HG03175 (cell line): ENCODE results near the gene HK3.

Source experiments
- ATAC-seq: cut with Tn5 transposase; IDR thresholded peaks from one replicate; pipeline ENCODE4 v1.9.1; 2021; ENCODE audit warnings: mild to moderate bottlenecking, moderate library complexity; ENCODE audit not compliant: unreplicated experiment

HK3 gene

DNA sequence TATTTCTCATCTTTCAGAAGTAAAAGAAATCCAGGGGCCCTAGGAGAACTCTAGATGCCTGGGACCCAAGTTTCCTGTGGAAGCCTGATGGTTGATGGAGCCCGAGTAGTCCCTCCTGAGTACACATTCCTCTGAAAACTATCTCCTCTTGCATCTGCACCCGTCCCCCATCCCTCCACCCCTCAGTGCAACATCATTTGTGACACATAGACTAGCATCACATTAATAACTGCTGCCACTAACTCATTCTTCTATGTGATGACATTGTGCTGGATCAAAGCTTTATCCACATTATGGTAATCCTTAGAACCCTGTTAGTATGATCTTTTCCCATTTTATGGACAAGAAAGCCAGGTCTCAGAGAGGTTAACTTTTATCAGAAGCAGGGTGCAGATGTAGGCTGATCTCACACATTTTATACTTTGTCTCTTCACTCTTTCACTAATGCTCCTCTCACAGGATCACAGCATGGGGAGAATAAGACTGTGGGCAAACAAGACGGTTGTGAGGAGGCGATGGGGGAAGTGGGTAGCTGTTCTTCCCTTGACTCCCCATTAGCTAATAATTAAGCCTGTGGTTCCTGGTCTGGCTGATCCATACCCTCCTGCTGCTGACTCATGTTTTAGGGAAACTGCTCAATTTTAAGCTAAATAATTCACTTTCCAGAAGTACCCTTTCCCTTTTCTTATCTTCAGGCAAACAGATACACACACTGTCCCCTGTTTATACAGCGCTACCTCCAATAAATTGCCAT lies 3.9 kb upstream of the HK3 start:
- ATAC-seq: no peak

- ATAC-seq: no peak
Observed at GRCh38 chr5:176902102-176902814, 3.1 kb upstream of the HK3 start.

GRCh38 chr5:176901260-176902101 lies 2.3 kb upstream of the HK3 start:
- no peak for ATAC-seq

DNA sequence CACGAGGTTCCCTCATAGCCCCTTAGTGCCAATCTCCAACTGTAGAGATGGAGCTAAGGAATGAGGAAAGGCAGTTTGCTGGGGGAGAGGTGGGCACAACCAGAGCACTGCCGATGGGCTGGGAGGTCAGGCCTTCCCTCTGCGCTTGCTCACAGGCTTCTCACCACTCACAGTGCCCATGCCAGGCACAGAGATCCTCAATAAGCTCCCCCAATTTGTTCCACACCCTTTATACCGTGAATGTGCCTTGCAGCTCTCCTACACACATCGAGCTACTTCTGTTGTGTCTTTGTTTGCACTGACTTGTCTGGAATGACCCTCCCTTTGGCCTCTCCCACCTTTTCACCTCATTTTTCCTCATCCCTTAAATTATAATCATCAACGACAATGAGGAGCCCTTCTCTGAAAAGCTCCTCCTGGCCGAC lies 1.6 kb upstream of the HK3 start:
- ATAC-seq: no peak

DNA sequence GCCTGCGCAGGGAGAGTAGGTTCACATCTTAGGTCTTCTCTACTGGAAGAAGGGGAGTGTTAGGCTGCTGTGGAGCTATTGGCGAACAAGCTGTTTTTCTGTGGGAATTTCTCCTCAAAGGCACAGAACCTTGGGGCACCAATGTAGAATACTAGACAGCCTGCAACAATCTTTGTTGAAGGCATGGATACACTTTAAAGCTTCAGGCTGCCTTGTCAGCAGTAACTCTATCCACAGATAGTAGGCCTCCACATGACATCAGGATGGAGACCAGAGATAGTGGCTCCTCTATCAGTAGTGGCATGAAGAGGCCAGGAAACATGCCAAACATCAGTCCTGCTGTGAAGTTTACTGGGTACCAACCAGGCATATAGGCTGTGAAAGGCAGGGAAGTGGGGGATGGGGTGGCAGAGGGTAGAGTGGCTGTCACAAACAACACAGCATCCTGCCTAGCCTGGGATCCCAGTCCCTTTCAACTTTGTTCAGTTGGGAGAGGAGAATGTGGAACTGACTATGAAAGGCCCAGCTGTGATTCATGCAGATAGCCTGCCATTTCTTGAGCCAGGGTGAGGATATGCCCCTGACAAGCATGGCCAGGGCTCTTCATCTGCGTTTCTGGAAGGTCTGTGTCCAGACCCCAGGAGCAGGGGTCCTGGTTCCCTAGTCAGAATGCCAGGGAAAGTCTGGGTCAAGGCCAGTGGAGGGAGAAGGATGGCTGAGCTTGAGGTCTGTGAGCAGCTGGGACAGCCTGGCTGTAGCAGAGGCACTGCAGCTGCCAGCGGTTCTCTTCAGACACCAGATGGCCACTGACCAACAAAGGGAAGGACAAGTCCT lies 1.0 kb upstream of the HK3 start:
- ATAC-seq: no peak

DNA sequence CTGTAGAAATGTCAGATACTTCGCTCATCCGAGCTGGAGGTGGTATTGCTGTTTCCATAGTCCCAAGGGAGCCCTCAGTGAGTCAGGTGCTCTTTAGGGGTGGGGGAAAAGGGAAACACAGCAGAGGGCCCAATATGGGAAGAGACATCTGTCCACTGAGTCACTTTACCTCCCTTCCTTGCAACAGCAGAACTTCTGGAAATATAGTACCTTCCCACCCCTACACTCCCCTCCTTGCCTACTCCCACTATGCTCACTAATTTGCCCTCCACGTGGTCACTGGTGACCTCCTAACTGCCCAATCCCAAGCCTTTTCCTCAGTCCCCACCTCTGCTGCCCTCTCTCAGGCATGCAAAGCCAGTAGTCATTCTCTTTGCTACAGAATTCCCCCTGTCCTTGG lies 1.9 kb downstream of the HK3 start:
- no peak for ATAC-seq

GRCh38 chr5:176895831-176896230 lies 3.3 kb downstream of the HK3 start:
- ATAC-seq: no peak

DNA sequence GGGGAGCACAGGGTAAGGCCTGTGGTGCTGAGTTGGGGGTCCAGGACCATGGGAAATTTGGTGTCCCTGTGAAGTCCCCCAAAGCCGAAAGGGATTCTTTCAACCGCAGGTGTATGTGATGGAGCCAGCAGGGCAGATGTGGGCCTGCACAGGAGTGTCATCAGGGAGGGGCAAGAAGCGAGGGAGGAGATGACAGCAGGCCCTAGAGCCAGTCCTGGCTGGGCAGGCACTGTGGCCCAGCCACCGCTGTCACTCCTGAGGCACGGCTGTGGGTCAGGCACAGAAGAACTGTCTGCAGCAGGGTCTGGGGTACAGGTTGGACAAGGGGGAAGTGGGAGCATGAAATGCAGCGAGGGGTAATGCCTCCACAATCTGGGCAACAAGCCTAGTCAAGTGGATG lies 4.8 kb downstream of the HK3 start:
- no peak for ATAC-seq

GRCh38 chr5:176892663-176893062 lies 6.5 kb downstream of the HK3 start:
- no peak for ATAC-seq

- ATAC-seq: no peak
Observed at GRCh38 chr5:176891331-176891958, 7.7 kb downstream of the HK3 start.

DNA sequence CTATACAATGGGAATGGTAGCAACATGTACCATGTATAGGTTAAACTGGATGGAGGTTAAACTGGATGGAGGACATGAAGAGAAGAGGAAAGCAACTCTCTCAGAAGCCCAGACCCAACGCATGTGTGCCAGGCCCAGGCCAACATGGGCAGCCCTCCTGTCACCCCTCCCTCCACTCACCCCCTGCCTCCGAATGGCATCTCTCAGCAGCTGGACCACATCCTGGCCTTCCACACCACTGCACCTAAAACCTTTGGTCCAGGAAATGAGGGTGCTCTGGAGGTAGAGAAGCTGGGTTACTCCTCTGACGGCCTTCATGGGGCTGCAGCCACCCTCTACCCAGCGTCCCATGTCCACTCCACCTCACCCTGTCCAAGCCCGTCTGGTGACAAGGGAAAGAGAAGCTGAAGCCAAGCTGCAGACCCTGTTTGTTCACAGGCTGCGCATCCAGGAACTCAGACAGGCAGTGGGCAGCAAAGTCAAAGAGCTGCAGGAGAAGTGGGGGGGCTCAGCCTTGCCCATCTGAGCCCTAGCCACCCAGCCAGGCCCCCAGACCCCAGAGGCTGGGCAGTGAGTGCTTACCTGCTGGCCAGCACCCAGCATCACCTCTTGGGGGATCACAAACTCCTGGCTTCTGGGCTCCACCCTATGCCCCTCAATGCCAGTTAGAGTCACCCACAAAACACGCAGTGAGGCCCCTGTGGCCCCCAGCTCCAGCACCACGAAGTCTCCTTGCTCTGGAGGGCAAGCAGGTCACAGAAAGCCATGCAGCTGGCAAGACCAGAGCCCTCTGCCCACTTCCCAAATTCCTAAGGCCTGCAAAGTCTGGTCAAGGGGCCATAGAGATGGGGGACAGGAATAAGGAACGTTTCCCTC lies 8.5 kb downstream of the HK3 start:
- ATAC-seq: no peak

DNA sequence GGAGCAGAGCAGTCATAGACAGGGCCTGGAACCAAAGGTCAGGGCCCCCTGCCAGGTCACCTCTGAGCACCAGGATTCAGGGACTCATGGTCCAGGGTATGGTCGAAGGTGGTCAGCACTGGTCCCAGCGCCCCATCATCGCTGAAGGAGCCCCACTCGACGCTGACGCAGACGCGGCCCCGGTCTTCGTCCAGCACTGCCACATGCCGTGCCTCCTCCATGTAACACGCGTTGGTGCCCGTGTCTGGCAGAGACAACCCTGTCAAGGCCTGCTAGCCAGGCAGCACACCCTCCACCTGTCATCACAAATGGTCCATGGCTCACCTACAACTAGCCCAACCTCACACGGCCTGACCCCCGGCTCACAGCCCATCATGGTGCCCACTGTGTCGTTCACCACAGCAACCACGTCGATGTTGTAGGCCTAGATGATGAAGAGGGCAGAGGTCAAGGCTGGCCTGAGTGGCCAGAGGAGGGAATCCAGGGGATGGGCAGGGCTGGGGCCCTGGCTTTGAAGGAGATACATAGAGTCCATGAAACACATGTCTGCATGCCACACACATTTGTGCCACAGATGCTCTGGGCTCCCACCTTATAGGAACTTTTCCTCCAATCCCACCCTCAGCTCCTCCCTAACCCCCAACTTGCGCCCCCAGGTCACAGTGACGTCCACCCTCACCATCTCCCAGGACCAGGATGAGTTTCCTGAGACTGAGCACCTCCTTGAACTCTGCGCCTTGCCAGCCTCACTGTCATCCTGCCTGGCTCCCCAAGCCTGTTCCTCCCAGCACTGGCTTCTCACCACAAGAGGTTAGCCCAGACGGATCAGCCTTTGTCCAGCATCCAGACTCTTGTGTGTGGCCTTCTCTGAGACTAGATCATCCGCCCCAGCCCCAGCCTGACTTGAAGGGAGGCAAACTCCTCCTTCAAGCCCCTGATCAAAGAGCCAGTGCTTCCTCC lies 9.5 kb downstream of the HK3 start:
- ATAC-seq: no peak

DNA sequence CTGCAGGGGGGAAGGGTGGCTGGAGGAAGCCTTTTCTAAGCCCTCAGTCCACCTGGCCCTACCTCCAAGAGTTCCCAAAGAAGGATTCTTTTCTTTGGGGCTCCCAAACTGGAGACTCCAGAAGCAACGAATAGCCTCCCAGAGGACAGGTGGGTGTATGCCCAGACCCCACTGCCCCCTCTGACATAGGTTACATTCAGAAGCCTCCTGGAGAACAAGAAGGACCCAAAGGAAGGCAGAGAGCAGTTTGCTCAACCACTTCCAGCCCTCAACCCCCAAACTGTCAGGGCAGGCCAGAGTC lies 10.3 kb downstream of the HK3 start:
- no peak for ATAC-seq

GRCh38 chr5:176888016-176888864 lies 10.9 kb downstream of the HK3 start:
- ATAC-seq: no peak

- ATAC-seq: no peak
Observed at GRCh38 chr5:176887252-176887849, 11.8 kb downstream of the HK3 start.

- ATAC-seq: no peak
Observed at GRCh38 chr5:176886336-176887251, 12.6 kb downstream of the HK3 start.
